GM18861 (cell line): ENCODE results near the gene UQCRQ.
A peak's percentile ranks its signal among the peaks of the same experiment; 100 is the strongest.

Experiments
- ATAC-seq: cut with Tn5 transposase; IDR thresholded peaks from one replicate; pipeline ENCODE4 v1.9.1; 2021; ENCODE audit not compliant: unreplicated experiment

The UQCRQ gene

GRCh38 chr5:132865668-132866341, 637 bp upstream of the UQCRQ start:
- ATAC-seq = peak; percentile 8

- no peak for ATAC-seq
Measured at GRCh38 chr5:132867046-132867451, 607 bp downstream of the UQCRQ start.

GRCh38 chr5:132868754-132869153, 2.3 kb downstream of the UQCRQ start:
- no peak for ATAC-seq

- no peak for ATAC-seq
Measured at GRCh38 chr5:132870801-132871200, 4.4 kb downstream of the UQCRQ start.

GRCh38 chr5:132871459-132872284, 5.2 kb downstream of the UQCRQ start:
- no peak for ATAC-seq

- no peak for ATAC-seq
Measured at GRCh38 chr5:132872788-132873118, 6.3 kb downstream of the UQCRQ start.

- ATAC-seq = no peak
Measured at GRCh38 chr5:132873119-132873929, 6.9 kb downstream of the UQCRQ start, which contains the start of gene LEAP2. Gene LEAP2, plus strand, starts transcription at chr5:132873668. Its CDS starts 27 bp downstream, at chr5:132873695.

- no peak for ATAC-seq
Measured at GRCh38 chr5:132873930-132874271, 7.5 kb downstream of the UQCRQ start.

GRCh38 chr5:132876020-132876759, 9.7 kb downstream of the UQCRQ start:
- no peak for ATAC-seq

- no peak for ATAC-seq
Measured at GRCh38 chr5:132877466-132877865, 11.0 kb downstream of the UQCRQ start.

- ATAC-seq = no peak
Measured at GRCh38 chr5:132877938-132878337, 11.5 kb downstream of the UQCRQ start.

- ATAC-seq = no peak
Measured at GRCh38 chr5:132883261-132883834, 16.9 kb downstream of the UQCRQ start.

- no peak for ATAC-seq
Measured at GRCh38 chr5:132884548-132884947, 18.1 kb downstream of the UQCRQ start.

GRCh38 chr5:132886064-132886823, 19.8 kb downstream of the UQCRQ start:
- ATAC-seq = no peak

- no peak for ATAC-seq
Measured at GRCh38 chr5:132887283-132887682, 20.8 kb downstream of the UQCRQ start.

GRCh38 chr5:132889501-132889900, 23.1 kb downstream of the UQCRQ start:
- no peak for ATAC-seq

GRCh38 chr5:132890817-132891216, 24.4 kb downstream of the UQCRQ start:
- ATAC-seq = no peak

- no peak for ATAC-seq
Measured at GRCh38 chr5:132895719-132896305, 29.4 kb downstream of the UQCRQ start.

- no peak for ATAC-seq
Measured at GRCh38 chr5:132896685-132897084, 30.2 kb downstream of the UQCRQ start.

GRCh38 chr5:132898094-132898493, 31.7 kb downstream of the UQCRQ start:
- no peak for ATAC-seq
